Stimulated activated CD4-positive, alpha-beta T cell treated with anti-CD3 and anti-CD28 coated beads, Interleukin-2, amount 100 ng/mL, for 48 hours (primary cell): Measurements from ENCODE around the gene XRCC5.
"Not testable (repeated sequence)": the region's sequence is repeated elsewhere in the genome, so short reads cannot be mapped to it uniquely, and the experiment has no call there.

Experiments used
- DNase-seq, 2 donors: peaks; one replicate each; pipeline ENCODE4 v3.0.0-alpha.2; 2020

Gene XRCC5

DNA sequence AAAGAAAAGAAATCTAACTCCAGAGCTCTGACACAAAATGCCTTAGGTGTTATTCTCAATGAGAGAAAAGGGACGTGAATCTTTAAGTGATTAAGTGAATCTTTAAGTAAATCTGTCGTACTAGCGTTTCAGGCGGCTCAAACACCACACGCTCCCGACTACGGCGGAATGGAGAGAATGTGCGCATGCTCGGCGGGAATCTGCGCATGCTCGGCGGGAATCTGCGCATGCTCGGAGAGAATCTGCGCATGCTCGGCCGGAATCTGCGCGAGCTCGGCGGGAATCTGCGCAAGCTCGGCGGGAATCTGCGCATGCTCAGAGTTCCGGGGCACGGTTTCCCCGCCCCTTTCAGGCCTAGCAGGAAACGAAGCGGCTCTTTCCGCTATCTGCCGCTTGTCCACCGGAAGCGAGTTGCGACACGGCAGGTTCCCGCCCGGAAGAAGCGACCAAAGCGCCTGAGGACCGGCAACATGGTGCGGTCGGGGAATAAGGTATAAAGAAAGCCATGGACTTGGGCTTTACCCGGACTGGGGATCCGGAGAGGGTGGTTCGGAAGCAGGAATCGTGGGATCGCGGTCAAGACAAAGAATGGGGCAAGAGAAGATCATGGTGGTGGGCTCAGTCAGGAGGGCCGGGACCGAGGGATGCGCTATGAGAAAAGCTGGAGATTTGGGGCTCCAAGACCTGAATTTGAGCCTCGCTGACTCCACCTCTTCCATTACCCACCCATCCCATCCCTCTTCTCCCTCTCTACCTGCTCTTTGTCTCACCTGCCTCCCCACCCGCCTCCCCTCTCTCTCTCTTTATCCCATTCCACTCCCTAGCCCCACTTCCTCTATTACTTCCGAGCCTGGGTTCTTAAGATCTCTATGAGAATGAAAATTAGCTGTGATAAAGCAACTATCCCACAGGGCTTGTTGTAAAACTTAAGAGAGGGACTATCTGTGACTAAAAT is at the start of gene XRCC5:
TSS of gene XRCC5 (plus strand) at position 382 of the 955 bp plus-strand sequence. CDS start at position 471, 89 bp downstream.
- DNase-seq: peak; percentile 99

- no peak for DNase-seq
Measured at GRCh38 chr2:216064014-216064630, 45.0 kb upstream of the XRCC5 start.

DNA sequence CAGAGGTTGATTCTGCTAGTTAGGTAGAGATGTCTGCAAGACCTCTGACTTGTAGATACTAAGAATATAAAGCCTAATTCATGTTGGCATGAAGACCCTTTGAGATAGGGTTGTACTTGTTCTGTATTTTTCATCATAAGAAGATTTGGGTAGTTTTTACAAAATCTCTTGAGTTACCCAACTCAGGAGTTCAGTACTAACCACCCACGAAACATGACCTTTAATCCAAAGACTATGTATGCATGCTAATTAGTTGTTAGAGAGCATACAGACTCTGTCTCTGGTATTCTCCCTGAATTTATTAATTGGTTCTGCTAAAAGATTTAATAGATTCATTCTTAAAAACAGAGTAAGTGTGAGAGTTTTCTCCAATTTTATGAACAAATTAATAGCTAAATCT is 44.5 kb upstream of the XRCC5 start:
- DNase-seq: no peak

- DNase-seq: no peak
Measured at GRCh38 chr2:216066230-216066629, 42.9 kb upstream of the XRCC5 start.

DNA sequence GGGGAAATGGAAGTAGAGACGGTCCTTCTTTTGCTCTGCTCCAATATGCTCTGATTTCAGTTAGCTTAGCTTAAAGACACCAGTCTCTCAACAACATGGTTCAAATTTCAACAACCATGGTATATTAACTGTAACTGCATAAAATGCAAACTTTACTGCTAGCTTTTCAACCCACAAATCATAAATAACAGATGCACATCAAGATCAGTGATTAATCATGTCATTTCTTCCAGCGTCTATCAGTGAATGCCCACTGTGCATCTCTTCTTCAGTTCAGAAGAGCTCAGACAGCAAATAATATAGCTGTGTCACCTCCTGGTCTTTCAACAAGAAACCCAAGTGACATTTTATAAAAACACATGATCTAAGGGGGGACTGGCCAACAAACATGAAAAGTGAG is 40.1 kb upstream of the XRCC5 start:
- no peak for DNase-seq

GRCh38 chr2:216070195-216070594 is 39.0 kb upstream of the XRCC5 start:
- DNase-seq: no peak

- no peak for DNase-seq
Measured at GRCh38 chr2:216071111-216071851, 37.9 kb upstream of the XRCC5 start.

- DNase-seq: no peak
Measured at GRCh38 chr2:216072473-216072872, 36.7 kb upstream of the XRCC5 start.

GRCh38 chr2:216073773-216074172 is 35.4 kb upstream of the XRCC5 start:
- no peak for DNase-seq

- DNase-seq: no peak
Measured at GRCh38 chr2:216074380-216074779, 34.8 kb upstream of the XRCC5 start.

DNA sequence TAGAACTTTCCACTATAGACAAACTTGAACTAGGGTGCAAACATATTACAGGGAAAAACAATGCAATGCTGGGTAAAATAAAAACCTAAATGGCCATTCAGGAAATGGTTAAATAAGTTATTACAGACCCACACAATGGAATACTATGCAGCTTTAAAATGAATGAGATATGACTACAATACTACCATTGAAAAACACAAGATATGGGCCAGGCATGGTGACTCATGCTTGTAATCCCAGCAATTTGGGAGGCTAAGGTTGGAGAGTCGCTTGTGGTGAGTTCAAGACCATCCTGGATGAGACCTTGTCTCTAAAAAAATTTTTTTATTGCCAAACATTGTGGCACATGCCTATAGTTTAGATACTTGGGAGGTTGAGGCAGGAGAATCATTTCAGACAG is 34.4 kb upstream of the XRCC5 start:
- no peak for DNase-seq

DNA sequence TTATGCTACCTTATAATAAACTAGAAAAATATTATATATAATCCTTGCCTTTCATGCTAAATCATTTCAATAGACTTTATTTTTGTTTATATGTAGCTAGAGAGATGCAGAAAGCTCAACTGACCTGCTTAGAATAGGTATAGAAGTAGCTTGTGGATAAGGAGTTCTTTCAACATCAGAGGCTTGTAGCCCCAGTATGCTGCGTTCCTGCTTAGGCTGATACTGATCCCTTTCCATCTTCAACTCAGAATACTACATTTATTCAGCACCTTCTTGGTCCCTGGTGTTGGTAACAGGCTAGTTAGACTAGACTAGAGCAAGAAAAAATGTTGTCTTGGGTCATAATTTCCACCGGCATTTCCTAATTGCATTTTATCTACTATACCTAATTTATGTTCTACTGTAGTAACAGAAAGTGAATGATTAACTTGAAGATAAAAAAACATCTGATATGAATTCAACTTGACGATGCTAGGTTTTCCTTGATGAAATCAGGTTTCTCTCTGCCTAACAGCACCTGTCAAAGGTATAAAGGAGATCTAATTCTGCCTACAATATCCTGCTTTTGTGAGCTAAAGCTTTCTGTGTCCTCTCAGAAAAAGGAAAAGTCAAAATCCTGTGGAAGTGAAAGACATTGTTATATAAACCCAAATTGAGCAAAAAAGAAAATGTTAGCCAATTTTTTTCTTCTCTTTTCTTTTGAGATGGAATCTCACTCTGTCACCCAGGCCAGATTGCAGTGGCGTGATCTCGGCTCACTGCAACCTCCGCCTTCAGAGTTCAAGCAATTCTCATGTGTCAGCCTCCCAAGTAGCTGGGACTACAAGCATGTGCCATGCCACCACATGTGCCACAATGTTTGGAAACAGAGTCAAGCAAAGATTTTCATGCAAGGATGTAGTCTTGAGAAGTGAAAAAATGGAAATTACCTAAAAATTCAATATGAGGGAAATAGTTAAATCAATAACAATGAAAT is 33.4 kb upstream of the XRCC5 start:
- DNase-seq: no peak

DNA sequence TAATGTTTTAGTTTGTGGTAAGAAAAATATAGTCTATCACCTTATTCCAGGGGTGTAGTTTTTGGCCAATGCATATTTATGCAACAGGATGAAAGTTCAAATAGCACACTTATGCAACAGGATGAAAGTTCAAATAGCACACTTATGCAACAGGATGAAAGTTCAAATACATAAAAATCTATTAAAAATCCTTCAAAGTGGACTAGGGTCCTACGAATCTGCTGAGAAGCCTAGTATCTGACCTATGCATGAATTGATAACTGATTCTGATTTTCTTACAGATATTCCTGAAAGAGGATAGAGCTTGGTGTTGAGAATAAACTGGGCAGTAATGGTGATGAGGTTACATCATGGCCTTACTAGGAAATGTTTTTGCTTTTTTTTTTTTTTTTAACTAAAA is 30.4 kb upstream of the XRCC5 start:
- DNase-seq: no peak

GRCh38 chr2:216080048-216080447 is 29.1 kb upstream of the XRCC5 start:
- DNase-seq: not testable (repeated sequence)

- no peak for DNase-seq
Measured at GRCh38 chr2:216081012-216081411, 28.1 kb upstream of the XRCC5 start.

GRCh38 chr2:216081487-216082116 is 27.5 kb upstream of the XRCC5 start, which contains the start of the genes PECR and TMEM169:
PECR (minus strand) TSS chr2:216081809; CDS start chr2:216081741, 68 bp downstream.
TMEM169 (plus strand) TSS chr2:216081919; CDS start chr2:216095964, 14,045 bp downstream.
- DNase-seq: peak; percentile 67 to 73

DNA sequence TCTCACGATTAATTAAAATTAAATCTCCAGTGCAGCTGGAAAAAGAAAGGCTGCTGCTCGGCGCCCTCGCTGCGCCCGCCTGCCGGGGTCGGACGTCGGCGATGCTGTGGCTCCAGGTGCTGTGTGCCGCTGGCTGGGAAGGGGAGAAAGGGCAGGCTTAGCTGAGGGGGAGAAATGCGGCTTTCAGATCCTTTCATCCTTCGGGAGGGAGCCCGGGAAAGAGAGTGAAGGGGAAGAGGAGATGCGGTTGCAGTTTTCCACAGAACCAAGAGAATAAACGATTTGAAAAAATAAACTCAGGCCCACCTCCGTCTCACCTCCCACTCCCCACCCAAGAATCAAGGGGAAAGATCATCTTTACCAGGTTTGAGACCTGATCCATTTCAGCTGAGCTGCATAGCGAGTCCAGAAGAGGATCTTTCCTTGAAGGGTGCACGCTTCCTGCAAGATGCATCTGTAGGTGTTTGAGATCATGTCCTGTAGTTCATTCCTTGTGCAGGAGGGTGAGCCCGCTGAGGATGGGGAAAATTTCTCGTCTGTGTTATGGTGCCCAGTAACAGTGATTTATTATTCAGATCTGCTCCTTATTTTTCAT is 26.9 kb upstream of the XRCC5 start:
- peak in 1 of 2 donors; percentile 14 for DNase-seq

GRCh38 chr2:216082805-216083204 is 26.3 kb upstream of the XRCC5 start:
- no peak for DNase-seq

DNA sequence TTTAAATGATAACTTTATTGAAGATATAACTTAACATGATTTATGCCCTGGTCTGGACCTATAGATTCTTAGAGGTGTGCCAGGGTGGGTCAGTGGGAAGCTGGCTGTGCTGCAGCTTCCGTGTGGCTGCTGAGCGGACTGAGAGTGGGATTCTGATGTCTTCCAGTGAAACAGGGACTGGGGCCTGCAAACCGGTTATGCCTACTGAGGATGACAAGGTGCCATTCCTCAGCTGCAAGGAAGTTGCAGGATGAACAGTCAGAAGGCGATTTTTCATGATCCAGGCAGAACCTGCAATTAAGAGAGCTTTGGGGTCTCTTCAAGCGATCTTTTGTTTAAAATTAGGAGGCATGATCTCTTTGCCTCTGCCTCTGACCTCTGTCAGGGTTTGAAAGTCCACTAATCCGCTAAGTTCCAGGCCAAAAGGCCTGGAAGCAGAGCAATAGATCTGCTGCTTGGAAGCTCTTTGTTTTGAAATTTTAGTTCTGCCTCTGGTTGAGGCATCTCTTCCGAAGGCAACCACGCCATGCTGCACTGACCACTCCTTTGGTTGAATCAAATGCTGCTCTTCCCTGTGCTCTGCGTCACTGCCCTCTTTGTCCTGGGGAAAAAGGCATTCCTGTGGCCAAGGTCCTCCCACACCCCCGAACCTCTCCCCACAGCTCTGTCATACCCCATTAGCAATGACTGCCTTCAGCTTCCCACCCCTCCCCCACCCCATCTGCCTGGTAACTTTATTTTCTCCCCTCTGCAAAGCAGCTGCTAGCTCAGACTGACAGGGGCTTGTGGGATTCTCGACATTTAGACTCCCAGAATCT is 25.5 kb upstream of the XRCC5 start:
- DNase-seq: no peak

- peak in 1 of 2 donors; percentile 21 for DNase-seq
Measured at GRCh38 chr2:216084547-216084946, 24.6 kb upstream of the XRCC5 start.
